Fibroblast of the conjunctiva (primary cell): ENCODE data around the gene ZSWIM1.

Source experiments
- DNase-seq: peaks from one replicate; pipeline ENCODE4 v3.0.0-alpha.2; 2010; ENCODE audit warnings: low read depth

ZSWIM1 gene

GRCh38 chr20:45909336-45909808 lies 28.3 kb downstream of the ZSWIM1 start:
- no peak for DNase-seq

DNA sequence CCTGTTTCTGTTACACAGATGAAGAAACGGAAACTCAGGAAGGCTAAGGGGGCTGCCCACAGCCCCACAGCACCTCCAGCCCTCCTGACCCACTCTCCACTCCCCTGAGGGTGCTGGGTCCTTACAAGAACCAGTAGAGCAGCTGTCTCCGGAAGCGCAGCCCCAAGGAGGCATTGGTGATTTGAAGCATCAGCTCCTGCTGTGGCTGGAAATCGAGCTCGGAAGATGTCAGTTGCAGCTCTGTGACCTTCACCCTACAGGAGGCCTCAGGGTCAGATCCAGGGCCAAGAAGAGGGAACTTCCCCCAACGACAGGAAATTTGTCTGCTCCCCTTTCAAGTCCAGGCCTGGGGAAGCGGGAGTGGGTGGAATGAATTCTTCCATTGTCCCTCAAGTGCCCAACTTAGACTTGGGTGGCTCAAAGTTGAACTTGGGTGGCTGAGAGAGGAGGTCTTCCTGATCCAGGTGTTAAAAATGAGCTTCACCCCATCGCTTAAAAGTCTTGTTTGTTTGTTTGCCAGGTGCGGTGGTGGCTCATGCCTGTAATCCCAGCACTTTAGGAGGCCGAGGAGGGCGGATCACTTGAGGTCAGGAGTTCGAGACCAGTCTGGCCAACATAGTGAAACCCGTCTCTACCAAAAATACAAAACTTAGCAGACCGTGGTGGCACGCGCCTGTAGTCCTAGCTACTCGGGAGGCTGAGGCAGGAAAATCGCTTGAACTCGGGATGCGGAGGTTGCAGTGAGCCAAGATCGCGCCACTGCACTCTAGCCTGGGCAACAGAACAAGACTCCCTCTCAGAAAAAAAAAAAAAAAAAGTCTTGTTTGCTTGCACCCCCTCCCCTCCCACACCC lies 29.0 kb downstream of the ZSWIM1 start:
- no peak for DNase-seq

GRCh38 chr20:45910670-45911485 lies 29.9 kb downstream of the ZSWIM1 start:
- DNase-seq: peak; percentile 100

GRCh38 chr20:45911486-45912343 lies 30.7 kb downstream of the ZSWIM1 start, which contains the start of gene PLTP:
Gene PLTP, minus strand, starts transcription at chr20:45912155. Its CDS starts 703 bp downstream, at chr20:45911452.
- DNase-seq: no peak

DNA sequence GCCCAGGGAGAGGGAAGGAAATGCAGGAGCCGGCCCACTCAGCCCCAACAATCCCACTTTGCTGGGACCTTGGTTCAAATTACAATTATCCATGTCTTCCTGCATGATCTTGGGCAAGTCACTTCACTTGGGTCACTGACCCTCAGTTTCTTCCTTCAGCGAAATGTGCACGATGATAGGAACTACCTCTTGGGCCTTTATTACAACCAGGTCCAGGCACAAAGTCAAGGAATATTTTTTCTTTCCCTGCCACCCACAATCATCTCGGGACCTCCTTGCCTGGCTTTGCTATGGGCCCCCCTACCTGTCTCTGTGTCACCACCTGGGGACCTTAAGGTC lies 31.3 kb downstream of the ZSWIM1 start:
- no peak for DNase-seq

GRCh38 chr20:45913116-45913515 lies 32.1 kb downstream of the ZSWIM1 start:
- DNase-seq: no peak

GRCh38 chr20:45917790-45918141 lies 36.7 kb downstream of the ZSWIM1 start:
- no peak for DNase-seq

GRCh38 chr20:45918182-45918737 lies 37.2 kb downstream of the ZSWIM1 start:
- no peak for DNase-seq

- DNase-seq: no peak
Measured at GRCh38 chr20:45918779-45919537, 37.9 kb downstream of the ZSWIM1 start.

GRCh38 chr20:45919542-45920399 lies 38.7 kb downstream of the ZSWIM1 start:
- peak; percentile 90 for DNase-seq

- no peak for DNase-seq
Measured at GRCh38 chr20:45920462-45921336, 39.7 kb downstream of the ZSWIM1 start.

DNA sequence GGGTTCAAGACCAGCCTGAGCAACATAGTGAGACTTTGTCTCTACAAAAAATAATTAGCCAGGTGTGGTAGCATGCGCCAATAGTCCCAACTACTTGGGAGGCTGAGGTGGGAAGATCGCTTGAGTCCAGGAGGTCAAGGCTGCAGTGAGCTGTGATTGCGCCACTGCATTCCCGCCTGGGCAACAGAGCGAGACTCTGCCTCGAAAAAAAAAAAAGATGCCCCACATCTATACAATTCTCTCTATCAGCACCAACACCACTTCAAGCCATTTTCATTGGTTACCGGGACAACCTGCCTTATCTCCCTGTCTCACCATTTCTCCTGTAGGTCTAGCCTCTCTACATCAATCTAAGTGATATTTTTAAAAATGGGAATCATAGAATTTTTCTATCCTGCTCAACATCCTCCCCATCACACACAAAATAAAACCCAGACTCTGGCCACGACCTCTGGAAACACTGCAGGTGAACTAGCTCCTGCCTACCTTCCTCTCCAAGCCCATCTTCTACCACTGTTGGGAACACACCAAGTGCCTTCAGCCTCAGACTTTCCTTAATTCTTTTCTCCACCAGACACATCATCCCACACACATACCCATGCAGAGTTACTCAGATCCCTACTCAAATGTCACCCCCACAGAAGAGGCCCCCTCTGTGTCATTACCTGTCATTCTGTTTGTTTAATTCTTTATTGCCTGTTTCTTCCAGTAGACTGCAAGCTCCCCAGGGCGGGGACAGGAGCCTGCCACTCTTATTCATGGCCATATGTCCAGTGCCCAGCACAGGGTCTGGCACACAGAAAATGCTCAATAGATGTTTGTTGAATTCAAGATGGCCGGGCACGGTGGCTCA lies 40.5 kb downstream of the ZSWIM1 start:
- DNase-seq: no peak

GRCh38 chr20:45924391-45925261 lies 43.6 kb downstream of the ZSWIM1 start:
- no peak for DNase-seq

DNA sequence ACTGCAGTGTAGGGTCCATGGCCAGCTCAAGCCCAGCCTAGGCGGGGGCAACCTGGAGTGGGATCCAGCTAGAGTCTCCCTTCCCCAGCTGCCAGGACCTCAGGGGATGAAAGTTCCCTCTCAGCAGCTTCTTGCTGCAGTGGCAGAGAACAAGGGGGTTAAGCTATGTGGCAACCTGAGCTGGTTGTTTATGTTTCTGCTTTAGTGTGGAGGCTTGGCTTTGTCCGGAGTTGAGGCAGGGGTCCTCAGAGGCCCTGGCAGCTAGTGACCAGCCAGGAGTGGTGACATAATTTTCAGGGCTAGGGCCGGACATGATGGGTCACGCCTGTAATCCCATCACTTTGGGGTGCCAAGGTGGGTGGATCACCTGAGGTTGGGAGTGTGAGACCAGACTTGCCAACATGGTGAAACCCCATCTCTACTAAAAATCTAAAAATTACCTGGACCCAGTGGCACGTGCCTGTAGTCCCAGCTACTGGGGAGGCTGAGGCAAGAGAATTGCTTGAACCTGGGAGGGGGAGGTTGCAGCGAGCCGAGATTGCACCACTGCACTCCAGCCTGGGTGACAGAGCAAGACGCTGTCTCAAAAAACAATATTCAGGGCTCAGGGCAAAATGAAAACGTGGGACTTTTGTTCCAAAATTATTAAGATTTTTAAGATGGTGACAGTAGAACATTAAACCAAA lies 44.9 kb downstream of the ZSWIM1 start:
- DNase-seq: no peak

- DNase-seq: no peak
Measured at GRCh38 chr20:45926731-45927070, 45.7 kb downstream of the ZSWIM1 start.

GRCh38 chr20:45927071-45927878 lies 46.2 kb downstream of the ZSWIM1 start:
- no peak for DNase-seq
